HG02763 (cell line): ENCODE measurements around the gene MSGN1.
"Not testable (repeated sequence)": the region's sequence is repeated elsewhere in the genome, so short reads cannot be mapped to it uniquely, and the experiment has no call there.

ENCODE experiments used
- ATAC-seq: cut with Tn5 transposase; IDR thresholded peaks from one replicate; pipeline ENCODE4 v1.9.1; 2021; ENCODE audit warnings: mild to moderate bottlenecking, moderate library complexity; ENCODE audit not compliant: unreplicated experiment

The MSGN1 gene

GRCh38 chr2:17805166-17805565 lies 11.1 kb upstream of the MSGN1 start:
- no peak for ATAC-seq

GRCh38 chr2:17805717-17806363 lies 10.4 kb upstream of the MSGN1 start:
- ATAC-seq: no peak

GRCh38 chr2:17813010-17813741 lies 3.1 kb upstream of the MSGN1 start:
- peak; percentile 27 for ATAC-seq

- ATAC-seq: peak; percentile 90
Measured at GRCh38 chr2:17813742-17814473, 2.4 kb upstream of the MSGN1 start.

GRCh38 chr2:17814601-17815000 lies 1.7 kb upstream of the MSGN1 start:
- ATAC-seq: no peak

- peak; percentile 25 for ATAC-seq
Measured at GRCh38 chr2:17815468-17816184, 634 bp upstream of the MSGN1 start.

- ATAC-seq: no peak
Measured at GRCh38 chr2:17818235-17818815, 2.1 kb downstream of the MSGN1 start.

- no peak for ATAC-seq
Measured at GRCh38 chr2:17821080-17821479, 4.8 kb downstream of the MSGN1 start.

GRCh38 chr2:17821535-17822444 lies 5.5 kb downstream of the MSGN1 start:
- peak; percentile 45 for ATAC-seq

- peak; percentile 62 for ATAC-seq
Measured at GRCh38 chr2:17822445-17823117, 6.3 kb downstream of the MSGN1 start.

GRCh38 chr2:17823646-17824045 lies 7.4 kb downstream of the MSGN1 start:
- not testable (repeated sequence) for ATAC-seq

GRCh38 chr2:17827316-17827715 lies 11.1 kb downstream of the MSGN1 start:
- no peak for ATAC-seq

GRCh38 chr2:17827785-17828184 lies 11.5 kb downstream of the MSGN1 start:
- no peak for ATAC-seq

- peak; percentile 82 for ATAC-seq
Measured at GRCh38 chr2:17830053-17831034, 14.1 kb downstream of the MSGN1 start.

- no peak for ATAC-seq
Measured at GRCh38 chr2:17835516-17835915, 19.3 kb downstream of the MSGN1 start.

- no peak for ATAC-seq
Measured at GRCh38 chr2:17839959-17840358, 23.7 kb downstream of the MSGN1 start.

- ATAC-seq: no peak
Measured at GRCh38 chr2:17843457-17843856, 27.2 kb downstream of the MSGN1 start.

GRCh38 chr2:17845806-17846205 lies 29.5 kb downstream of the MSGN1 start:
- no peak for ATAC-seq
